PC-3 (cell line): ENCODE measurements around the gene EIF2A.

Experiments
- CTCF ChIP-seq: fragments of 300-600 bp; sonication (generic); conservative IDR thresholded peaks from 2 replicates; pipeline ENCODE4 v1.5.1; 2017; ENCODE audit warnings: antibody characterized with exemption, low read depth, mild to moderate bottlenecking, low read length
- EZH2 ChIP-seq: fragments of 300-600 bp; sonication (generic); IDR thresholded peaks from one replicate; pipeline ENCODE4 v1.6.1; 2017; ENCODE audit warnings: antibody characterized with exemption, mild to moderate bottlenecking, low read length; ENCODE audit not compliant: unreplicated experiment

GRCh38 chr3:150626148-150626930 is 79.8 kb downstream of the EIF2A start:
- TF ChIP-seq CTCF (no peak), EZH2 (no peak)
